NCI-H146 (cell line): ENCODE results near the gene ETHE1.

ENCODE experiments used
- DNase-seq: peaks from one replicate; lab custom pipeline; 2025; lab: John Stamatoyannopoulos, UW

Gene ETHE1

GRCh38 chr19:43489310-43489709 is 37.7 kb downstream of the ETHE1 start:
- no peak for DNase-seq

GRCh38 chr19:43488179-43488578 is 38.8 kb downstream of the ETHE1 start:
- no peak for DNase-seq

GRCh38 chr19:43486412-43486811 is 40.6 kb downstream of the ETHE1 start:
- no peak for DNase-seq

- DNase-seq, result no peak
These were observed 41.0 kb downstream of the ETHE1 start for GRCh38 chr19:43485951-43486350.

- DNase-seq, result no peak
These were observed 43.7 kb downstream of the ETHE1 start for GRCh38 chr19:43483281-43483680.

- DNase-seq, result no peak
These were observed 44.8 kb downstream of the ETHE1 start for GRCh38 chr19:43482193-43482592.

- DNase-seq, result no peak
These were observed 45.3 kb downstream of the ETHE1 start for GRCh38 chr19:43481701-43482100.

- no peak for DNase-seq
These were observed 46.4 kb downstream of the ETHE1 start for GRCh38 chr19:43480574-43480973.

- no peak for DNase-seq
These were observed 46.9 kb downstream of the ETHE1 start for GRCh38 chr19:43479961-43480561.

- no peak for DNase-seq
These were observed 47.8 kb downstream of the ETHE1 start for GRCh38 chr19:43479226-43479625.

- no peak for DNase-seq
These were observed 48.7 kb downstream of the ETHE1 start for GRCh38 chr19:43478323-43478722.

GRCh38 chr19:43476606-43477005 is 50.4 kb downstream of the ETHE1 start:
- DNase-seq, result no peak

- peak; percentile 94 for DNase-seq
These were observed 51.9 kb downstream of the ETHE1 start for GRCh38 chr19:43474986-43475705.

GRCh38 chr19:43474487-43474886 is 52.5 kb downstream of the ETHE1 start:
- DNase-seq, result no peak

GRCh38 chr19:43471091-43471490 is 55.9 kb downstream of the ETHE1 start:
- no peak for DNase-seq

- DNase-seq, result no peak
These were observed 56.7 kb downstream of the ETHE1 start for GRCh38 chr19:43470288-43470687.

GRCh38 chr19:43469160-43469480 is 57.9 kb downstream of the ETHE1 start:
- no peak for DNase-seq

- no peak for DNase-seq
These were observed 58.4 kb downstream of the ETHE1 start for GRCh38 chr19:43468354-43469159.

GRCh38 chr19:43467730-43468129 is 59.3 kb downstream of the ETHE1 start:
- no peak for DNase-seq

- DNase-seq, result no peak
These were observed 59.7 kb downstream of the ETHE1 start for GRCh38 chr19:43467276-43467675.

- no peak for DNase-seq
These were observed 60.2 kb downstream of the ETHE1 start for GRCh38 chr19:43466793-43467192.

GRCh38 chr19:43465468-43466120 is 61.4 kb downstream of the ETHE1 start, which contains the start of gene LYPD3:
Gene LYPD3, minus strand, starts transcription at chr19:43465608. Its CDS starts 37 bp downstream, at chr19:43465571.
- peak; percentile 21 for DNase-seq
